HCT116 (cell line): ENCODE data around the gene CASKIN2. TPM values are rescaled to one million over a fixed set of nuclear protein-coding genes. Genes with fewer than 3 reads are reported as not detected.

Source experiments
- ATAC-seq: fragments of 200-7000 bp; cut with Tn5 transposase; 2 replicates; pipeline ENCODE4 v1.9.1; 2020; ENCODE audit warnings: mild to moderate bottlenecking, moderate library complexity
- BruUV-seq: library from RNA; stranded (reverse); fragments of 400-500 nt; replicated peaks from 2 replicates; lab custom pipeline; 2021; lab: Mats Ljungman, UMichigan
- CTCF ChIA-PET: fragments of 300-600 bp; sonication (Branson Sonifier 250); formaldehyde crosslinking; loops from one replicate; lab custom pipeline; 2021; ENCODE audit warnings: antibody characterized with exemption; lab: Charles Lee
- POLR2A ChIA-PET: fragments of 300-600, 350-600 bp; sonication (Branson Sonifier 250); formaldehyde crosslinking; loops from one replicate; lab custom pipeline; 2021; ENCODE audit warnings: antibody characterized with exemption; lab: Charles Lee
- RAD21 ChIA-PET, 2 experiments: fragments of 300-600 bp; sonication (Branson Sonifier 250); formaldehyde crosslinking; loops; one replicate each; lab custom pipeline; 2023; ENCODE audit warnings: low total read pairs in 2 of 2; ENCODE audit not compliant: uncharacterized antibody in 2 of 2, unreplicated experiment in 2 of 2, low non-redundant PET in 1 of 2; lab: Charles Lee
- DNase-seq: peaks from one replicate; pipeline ENCODE4 v3.0.0-alpha.2; 2010; ENCODE audit warnings: low read depth, low spot score
- H2AFZ ChIP-seq: fragments of 200-600 bp; shearing (Covaris generic), sonication (generic); 2 replicates; pipeline ENCODE4 v1.6.1; 2017; ENCODE audit warnings: low read depth, mixed run types, mixed read lengths, antibody characterized with exemption, low read length; ENCODE audit not compliant: poor library complexity, severe bottlenecking
- H3K27ac ChIP-seq: 2 replicates; pipeline ENCODE4 v1.5.1; 2012; ENCODE audit warnings: low read depth, low read length
- H3K27me3 ChIP-seq: fragments of 200-600 bp; sonication (generic); 2 replicates; pipeline ENCODE4 v1.6.1; 2016; ENCODE audit warnings: mixed run types, low read length, mixed read lengths; ENCODE audit not compliant: insufficient read depth
- H3K36me3 ChIP-seq, 2 experiments: fragments of 200-500 bp in 1 of 2; fragments of 200-600 bp in 1 of 2; sonication (Bioruptor generic) in 1 of 2; sonication (generic) in 1 of 2; 2 replicates each; pipeline versions ENCODE4 v1.5.1 to v1.6.1; 2014 to 2016; ENCODE audit warnings: low read length in 2 of 2, inconsistent platforms in 1 of 2, mixed read lengths in 1 of 2, mixed run types in 1 of 2; ENCODE audit not compliant: insufficient read depth in 2 of 2, control insufficient read depth in 1 of 2
- H3K4me1 ChIP-seq, 2 experiments: fragments of 200-600 bp in 1 of 2; sonication (generic) in 1 of 2; 2 replicates each; pipeline versions ENCODE4 v1.5.1 to v1.6.1; 2012 to 2017; ENCODE audit warnings: low read length in 2 of 2, inconsistent platforms in 1 of 2, mild to moderate bottlenecking in 1 of 2, mixed read lengths in 1 of 2, mixed run types in 1 of 2, moderate library complexity in 1 of 2; ENCODE audit not compliant: insufficient read depth in 2 of 2, control insufficient read depth in 1 of 2
- H3K4me2 ChIP-seq: fragments of 200-600 bp; sonication (generic); 2 replicates; pipeline ENCODE4 v1.6.1; 2017; ENCODE audit warnings: mixed run types, low read length, mixed read lengths
- H3K4me3 ChIP-seq, 2 experiments: fragments of 200-600 bp in 1 of 2; sonication (generic) in 1 of 2; replicated peaks in 1 of 2; 2 replicates each; pipeline ENCODE4 v1.5.1; 2011 to 2016; ENCODE audit warnings: low read length in 2 of 2, control low read depth in 1 of 2, low read depth in 1 of 2, mild to moderate bottlenecking in 1 of 2, mixed read lengths in 1 of 2, mixed run types in 1 of 2
- H3K79me2 ChIP-seq: fragments of 200-600 bp; sonication (generic); 2 replicates; pipeline ENCODE4 v1.6.1; 2017; ENCODE audit warnings: mild to moderate bottlenecking, mixed run types, low read length, moderate library complexity, mixed read lengths; ENCODE audit not compliant: insufficient read depth
- H3K9ac ChIP-seq: fragments of 200-600 bp; sonication (generic); 2 replicates; pipeline ENCODE4 v1.6.1; 2016; ENCODE audit warnings: low read length, mixed read lengths
- H3K9me2 ChIP-seq: fragments of 200-600 bp; sonication (generic), shearing (Covaris generic); 2 replicates; pipeline ENCODE4 v1.6.1; 2017; ENCODE audit warnings: mixed run types, mild to moderate bottlenecking, moderate library complexity; ENCODE audit not compliant: insufficient read depth
- H3K9me3 ChIP-seq, 2 experiments: fragments of 200-500 bp in 1 of 2; fragments of 200-600 bp in 1 of 2; sonication (Bioruptor generic) in 1 of 2; sonication (generic) in 1 of 2; 2 replicates each; pipeline ENCODE4 v1.6.1; 2014 to 2017; ENCODE audit warnings: low read length in 2 of 2, mixed read lengths in 2 of 2, inconsistent platforms in 1 of 2, low read depth in 1 of 2, mild to moderate bottlenecking in 1 of 2, mixed run types in 1 of 2, moderate library complexity in 1 of 2; ENCODE audit not compliant: control insufficient read depth in 1 of 2, insufficient read depth in 1 of 2
- H4K20me1 ChIP-seq: fragments of 200-600 bp; sonication (generic), shearing (Covaris generic); 2 replicates; pipeline ENCODE4 v1.6.1; 2017; ENCODE audit warnings: mixed run types, mild to moderate bottlenecking, moderate library complexity; ENCODE audit not compliant: insufficient read depth
- CBX3 ChIP-seq: IDR thresholded peaks from 2 replicates; pipeline ENCODE4 v1.6.1; 2012; ENCODE audit warnings: low read depth
- EGR1 ChIP-seq: IDR thresholded peaks from 2 replicates; pipeline ENCODE4 v1.6.1; 2012; ENCODE audit warnings: low read depth
- ELF1 ChIP-seq: IDR thresholded peaks from 2 replicates; pipeline ENCODE4 v1.6.1; 2012; ENCODE audit warnings: low read depth, borderline replicate concordance
- FOSL1 ChIP-seq: IDR thresholded peaks from 2 replicates; pipeline ENCODE4 v1.6.1; 2012; ENCODE audit warnings: low read depth
- JUND ChIP-seq: IDR thresholded peaks from 2 replicates; pipeline ENCODE4 v1.6.1; 2012
- POLR2A ChIP-seq: IDR thresholded peaks from 2 replicates; pipeline ENCODE4 v1.7.0; 2011; ENCODE audit warnings: borderline replicate concordance; ENCODE audit not compliant: insufficient read depth, insufficient read length; ENCODE audit errors: extremely low read depth
- POLR2AphosphoS5 ChIP-seq: IDR thresholded peaks from 2 replicates; pipeline ENCODE4 v1.6.1; 2011; ENCODE audit warnings: mild to moderate bottlenecking, low read depth, low read length, moderate library complexity
- REST ChIP-seq: IDR thresholded peaks from 2 replicates; pipeline ENCODE4 v1.6.1; 2012; ENCODE audit warnings: low read depth
- SRF ChIP-seq: IDR thresholded peaks from 2 replicates; pipeline ENCODE4 v1.6.1; 2012; ENCODE audit warnings: low read depth
- YY1 ChIP-seq: IDR thresholded peaks from 2 replicates; pipeline ENCODE4 v1.6.1; 2011; ENCODE audit warnings: low read length, low read depth, moderate library complexity, mild to moderate bottlenecking; ENCODE audit not compliant: insufficient replicate concordance; ENCODE audit errors: extremely low read depth
- ZBTB33 ChIP-seq: IDR thresholded peaks from 2 replicates; pipeline ENCODE4 v1.6.1; 2011; ENCODE audit warnings: mild to moderate bottlenecking, low read length, moderate library complexity; ENCODE audit not compliant: insufficient replicate concordance; ENCODE audit errors: extremely low read depth
- ZNF274 ChIP-seq: fragments of 200-500 bp; sonication (Bioruptor generic); IDR thresholded peaks from 2 replicates; pipeline ENCODE4 v1.6.1; 2014; ENCODE audit warnings: mild to moderate bottlenecking, low read depth, low read length, inconsistent platforms
- intact Hi-C: fragments of 100-400 bp; cut with micrococcal nuclease; formaldehyde crosslinking; loops from 2 replicates; pipeline ENCODE4 v1.10.0; 2022
- total RNA-seq: library from RNA; stranded (reverse); gene quantifications from one replicate; pipeline ENCODE4 v1.2.1, GENCODE V29; 2021; ENCODE audit not compliant: unreplicated experiment
- TF ChIP-seq, protein P1 (sequence below): IDR thresholded peaks from 2 replicates; pipeline ENCODE4 v1.6.1; 2012
- TF ChIP-seq, protein P2 (sequence below), 3 experiments: fragments of 200-600 bp in 1 of 3; sonication (generic) in 1 of 3; IDR thresholded peaks in 2 of 3; conservative IDR thresholded peaks in 1 of 3; 2 replicates each; pipeline ENCODE4 v1.5.1; 2012 to 2017; ENCODE audit warnings: low read depth in 2 of 3, low read length in 2 of 3, antibody characterized with exemption in 1 of 3, borderline replicate concordance in 1 of 3, control low read depth in 1 of 3, mild to moderate bottlenecking in 1 of 3, mixed read lengths in 1 of 3, mixed run types in 1 of 3, moderate library complexity in 1 of 3; ENCODE audit not compliant: insufficient read depth in 1 of 3
- TF ChIP-seq, protein P3 (sequence below): IDR thresholded peaks from 2 replicates; pipeline ENCODE4 v1.6.1; 2012

Gene CASKIN2
- total RNA-seq, 1 experiment from 2014 or later = 38.4 TPM

- TF ChIP-seq ZBTB33 (no peak), YY1 (no peak), POLR2A (no peak), CBX3 (no peak), SRF (no peak), ZNF274 (no peak)
- TF ChIP-seq, protein P1, sequence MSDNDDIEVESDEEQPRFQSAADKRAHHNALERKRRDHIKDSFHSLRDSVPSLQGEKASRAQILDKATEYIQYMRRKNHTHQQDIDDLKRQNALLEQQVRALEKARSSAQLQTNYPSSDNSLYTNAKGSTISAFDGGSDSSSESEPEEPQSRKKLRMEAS = peak; percentile 91
Measured at GRCh38 chr17:75515496-75516254, at the start of gene CASKIN2 (continued).

DNA sequence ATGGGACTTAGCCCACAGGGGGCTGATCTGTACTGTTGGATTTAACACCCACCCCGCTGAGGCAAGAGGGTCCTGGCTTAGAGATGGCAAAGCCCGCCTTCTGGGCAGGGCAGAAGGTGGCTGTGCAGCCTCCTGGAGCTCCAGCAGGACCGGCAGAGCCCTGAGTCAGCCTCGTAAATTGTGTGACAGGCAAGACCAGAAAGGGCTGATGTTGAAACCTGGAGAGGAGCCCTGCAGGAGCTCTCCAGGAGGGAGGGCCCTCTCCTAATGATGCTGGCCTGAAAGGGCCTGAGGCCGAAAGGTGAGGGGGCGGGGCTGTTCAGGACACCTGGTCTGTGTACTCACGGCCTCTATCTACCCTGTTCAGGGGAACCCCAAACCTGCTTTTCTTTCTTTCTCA is 49.7 kb upstream of the CASKIN2 start:
- DNase-seq = no peak
- ChIA-PET CTCF (interaction anchor here (0.9 kb wide), 1 partner anchor 35 kb away, joined by 3 read pairs; no protein-coding TSS in a partner anchor), RAD21 (no interaction called here), POLR2A (no interaction called here)
- peak; percentile 72 for ATAC-seq
- no peak overlapping the region for H3K9ac ChIP-seq
- H3K4me1 ChIP-seq = peaks cover 8 to 9% of the 10 kb centered on the region in 2 experiments; a peak in 3 of 4 replicates
- intact Hi-C loops = no loop called here
- no peaks in the 10 kb centered on the region for H3K9me3 ChIP-seq
- H3K79me2 ChIP-seq = no peaks in the 10 kb centered on the region
- no peak overlapping the region for H2AFZ ChIP-seq
- BruUV-seq = no TSS peak
- H3K27me3 ChIP-seq = no peaks in the 10 kb centered on the region
- no peaks in the 10 kb centered on the region for H3K9me2 ChIP-seq
- no peak overlapping the region; the same call in 1 of the 2 replicates for H3K27ac ChIP-seq
- peaks cover 14 to 30% of the 10 kb centered on the region in 2 experiments for H3K36me3 ChIP-seq
- H3K4me2 ChIP-seq = no peak overlapping the region; the same call in 1 of the 2 replicates
- no peak overlapping the region for H3K4me3 ChIP-seq
- H4K20me1 ChIP-seq = no peaks in the 10 kb centered on the region
- TF ChIP-seq POLR2AphosphoS5 = no peak
- TF ChIP-seq JUND = no peak
- no peak for TF ChIP-seq EGR1
- no peak for TF ChIP-seq FOSL1
- no peak for TF ChIP-seq REST
- TF ChIP-seq ELF1 = no peak
- TF ChIP-seq, protein P2, sequence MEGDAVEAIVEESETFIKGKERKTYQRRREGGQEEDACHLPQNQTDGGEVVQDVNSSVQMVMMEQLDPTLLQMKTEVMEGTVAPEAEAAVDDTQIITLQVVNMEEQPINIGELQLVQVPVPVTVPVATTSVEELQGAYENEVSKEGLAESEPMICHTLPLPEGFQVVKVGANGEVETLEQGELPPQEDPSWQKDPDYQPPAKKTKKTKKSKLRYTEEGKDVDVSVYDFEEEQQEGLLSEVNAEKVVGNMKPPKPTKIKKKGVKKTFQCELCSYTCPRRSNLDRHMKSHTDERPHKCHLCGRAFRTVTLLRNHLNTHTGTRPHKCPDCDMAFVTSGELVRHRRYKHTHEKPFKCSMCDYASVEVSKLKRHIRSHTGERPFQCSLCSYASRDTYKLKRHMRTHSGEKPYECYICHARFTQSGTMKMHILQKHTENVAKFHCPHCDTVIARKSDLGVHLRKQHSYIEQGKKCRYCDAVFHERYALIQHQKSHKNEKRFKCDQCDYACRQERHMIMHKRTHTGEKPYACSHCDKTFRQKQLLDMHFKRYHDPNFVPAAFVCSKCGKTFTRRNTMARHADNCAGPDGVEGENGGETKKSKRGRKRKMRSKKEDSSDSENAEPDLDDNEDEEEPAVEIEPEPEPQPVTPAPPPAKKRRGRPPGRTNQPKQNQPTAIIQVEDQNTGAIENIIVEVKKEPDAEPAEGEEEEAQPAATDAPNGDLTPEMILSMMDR (IDR thresholded peaks at IDR 0.05 in 2 of 3, conservative IDR thresholded peaks at IDR 0.05 in 1 of 3; ENCODE audit: borderline replicate concordance in 1 of 3, insufficient read depth in 1 of 3, low read depth in 2 of 3, low read length in 2 of 3) = no peak
- TF ChIP-seq, protein P1 = no peak
- TF ChIP-seq, protein P3, sequence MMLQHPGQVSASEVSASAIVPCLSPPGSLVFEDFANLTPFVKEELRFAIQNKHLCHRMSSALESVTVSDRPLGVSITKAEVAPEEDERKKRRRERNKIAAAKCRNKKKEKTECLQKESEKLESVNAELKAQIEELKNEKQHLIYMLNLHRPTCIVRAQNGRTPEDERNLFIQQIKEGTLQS = no peak
